GM12892 (cell line): Measurements from ENCODE around the gene SELL.

Source experiments
- POLR2A ChIP-seq: IDR thresholded peaks from 2 replicates; pipeline ENCODE4 v1.6.1; 2011; ENCODE audit warnings: low read depth, low read length, control low read depth
- POLR2AphosphoS5 ChIP-seq: IDR thresholded peaks from 2 replicates; pipeline ENCODE4 v1.6.1; 2011; ENCODE audit warnings: low read depth, low read length, control low read depth

DNA sequence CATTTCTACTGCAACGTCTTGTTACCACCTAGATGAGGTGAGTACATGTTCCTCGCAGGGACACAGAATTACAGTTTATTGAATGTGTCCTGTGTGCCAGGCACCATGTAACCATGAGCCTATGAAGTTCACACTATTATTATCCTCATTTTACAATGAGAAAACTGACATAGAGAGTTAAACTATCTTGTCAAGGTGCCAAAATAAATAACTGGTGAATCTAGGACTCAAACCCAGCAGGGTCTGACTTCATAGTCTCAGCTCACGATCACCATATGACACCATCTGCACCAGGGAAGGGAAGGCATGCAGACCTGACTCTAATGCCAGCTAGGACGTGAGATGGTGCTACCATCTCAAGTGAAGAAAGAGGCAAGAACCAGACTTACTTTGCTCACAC lies 20.0 kb upstream of the SELL start:
- TF ChIP-seq POLR2AphosphoS5 = no peak
- no peak for TF ChIP-seq POLR2A
